HepG2 (cell line): ENCODE data around the gene PTPN20. TPM values are rescaled to one million over a fixed set of nuclear protein-coding genes. Genes with fewer than 3 reads are reported as not detected.

Experiments used
- ATAC-seq: fragments of 200-7000 bp; cut with Tn5 transposase; 3 replicates; pipeline ENCODE4 v1.9.1; 2020; ENCODE audit warnings: mild to moderate bottlenecking, moderate library complexity
- BruUV-seq: library from RNA; stranded (reverse); fragments of 400-500 nt; replicated peaks from 2 replicates; lab custom pipeline; 2021; lab: Mats Ljungman, UMichigan
- CTCF ChIA-PET: fragments of 300-600 bp; formaldehyde crosslinking; extraction: SDS; loops from one replicate; lab custom pipeline; 2021; ENCODE audit warnings: low total read pairs, inconsistent platforms, low intra/inter-chr PET ratio; lab: Yijun Ruan, JAX
- POLR2A ChIA-PET: fragments of 350-600 bp; sonication (Branson Sonifier 250); formaldehyde crosslinking; loops from one replicate; lab custom pipeline; 2020; ENCODE audit warnings: antibody characterized with exemption, inconsistent platforms; lab: Yijun Ruan, JAX
- DNase-seq: peaks from one replicate; pipeline ENCODE4 v3.0.0-alpha.2; 2015; ENCODE audit warnings: low spot score
- FAIRE-seq: peaks from 3 replicates; lab custom pipeline; 2011; peaks lifted over from hg19 to GRCh38; lab: Jason Lieb, UNC
- H2AFZ ChIP-seq: one replicate; pipeline ENCODE4 v1.6.1; 2011; ENCODE audit warnings: low read length, inconsistent platforms
- H3K27ac ChIP-seq: fragments of 300-600 bp; 3 replicates; pipeline ENCODE4 v1.8.0; 2011; ENCODE audit warnings: mixed run types, mild to moderate bottlenecking, mixed read lengths, low read length, inconsistent platforms; ENCODE audit not compliant: insufficient read depth; ENCODE audit errors: extremely low read length
- H3K27me3 ChIP-seq, 2 experiments: fragments of 200-600 bp in 1 of 2; 2 replicates in 1 of 2; 3 replicates in 1 of 2; pipeline versions ENCODE4 v1.6.0 to v1.8.0; 2011; ENCODE audit warnings: low read length in 2 of 2, mild to moderate bottlenecking in 2 of 2, moderate library complexity in 2 of 2, inconsistent platforms in 1 of 2; ENCODE audit not compliant: insufficient read depth in 2 of 2, control insufficient read depth in 1 of 2
- H3K36me3 ChIP-seq, 2 experiments: fragments of 200-600 bp in 1 of 2; replicated peaks in 1 of 2; 2 replicates in 1 of 2; 3 replicates in 1 of 2; pipeline versions ENCODE4 v1.5.1 to v1.8.0; 2011; ENCODE audit warnings: low read length in 2 of 2, inconsistent platforms in 1 of 2; ENCODE audit not compliant: insufficient read depth in 2 of 2, control insufficient read depth in 1 of 2
- H3K4me1 ChIP-seq: 2 replicates; pipeline ENCODE4 v1.5.1; 2012; ENCODE audit warnings: low read length, inconsistent platforms; ENCODE audit not compliant: insufficient read depth
- H3K4me2 ChIP-seq: 2 replicates; pipeline ENCODE4 v1.6.0; 2011; ENCODE audit warnings: low read depth, low read length, inconsistent platforms
- H3K4me3 ChIP-seq, 3 experiments: fragments of 200-600 bp in 1 of 3; sonication (generic), shearing (Covaris generic) in 1 of 3; replicated peaks in 1 of 3; 2 replicates each; pipeline ENCODE4 v1.5.1; 2011 to 2016; ENCODE audit warnings: low read length in 3 of 3, inconsistent platforms in 2 of 3, low read depth in 2 of 3, mild to moderate bottlenecking in 2 of 3, control low read depth in 1 of 3, mixed read lengths in 1 of 3; ENCODE audit not compliant: insufficient read depth in 1 of 3
- H3K79me2 ChIP-seq: one replicate; pipeline ENCODE4 v1.6.1; 2011; ENCODE audit warnings: low read length, inconsistent platforms; ENCODE audit not compliant: insufficient read depth
- H3K9ac ChIP-seq: 2 replicates; pipeline ENCODE4 v1.6.0; 2011; ENCODE audit warnings: mild to moderate bottlenecking, low read depth, low read length, inconsistent platforms; ENCODE audit not compliant: insufficient read depth
- H3K9me3 ChIP-seq: 2 replicates; pipeline ENCODE4 v1.5.1; 2012; ENCODE audit warnings: mild to moderate bottlenecking, low read length
- H4K20me1 ChIP-seq: 2 replicates; pipeline ENCODE4 v1.6.0; 2011; ENCODE audit warnings: inconsistent platforms, mild to moderate bottlenecking, low read length, moderate library complexity; ENCODE audit not compliant: insufficient read depth
- BRF2 ChIP-seq: sonication (generic); formaldehyde crosslinking; IDR thresholded peaks from 2 replicates; pipeline ENCODE4 v1.8.1; 2022; ENCODE audit warnings: mild to moderate bottlenecking, missing genetic modification reagents
- CREB1 ChIP-seq, 2 experiments: fragments of 450-650 bp in 1 of 2; IDR thresholded peaks; 2 replicates each; pipeline ENCODE4 v1.6.1; 2016 to 2017; ENCODE audit warnings: control low read depth in 1 of 2, mild to moderate bottlenecking in 1 of 2, missing compliant biosample characterization in 1 of 2, missing genetic modification characterization in 1 of 2
- HNRNPK ChIP-seq: fragments of 200-400 bp; formaldehyde crosslinking; IDR thresholded peaks from 2 replicates; pipeline ENCODE4 v1.6.1; 2018; ENCODE audit warnings: low read length, low read depth, moderate library complexity, mild to moderate bottlenecking; ENCODE audit not compliant: poor library complexity, severe bottlenecking
- HNRNPLL ChIP-seq: fragments of 200-400 bp; formaldehyde crosslinking; IDR thresholded peaks from 2 replicates; pipeline ENCODE4 v1.6.1; 2017; ENCODE audit warnings: mild to moderate bottlenecking, low read depth, low read length; ENCODE audit not compliant: poor library complexity, severe bottlenecking
- IRF2 ChIP-seq: IDR thresholded peaks from 2 replicates; pipeline ENCODE4 v1.6.1; 2018; ENCODE audit warnings: missing genetic modification reagents, missing compliant biosample characterization
- MIXL1 ChIP-seq: IDR thresholded peaks from 2 replicates; pipeline ENCODE4 v1.6.1; 2016
- NFYC ChIP-seq: IDR thresholded peaks from 2 replicates; pipeline ENCODE4 v1.6.1; 2016; ENCODE audit warnings: missing genetic modification reagents, missing compliant biosample characterization
- NKX3-1 ChIP-seq: sonication (generic); formaldehyde crosslinking; IDR thresholded peaks from 2 replicates; pipeline ENCODE4 v1.5.0; 2020; ENCODE audit warnings: missing genetic modification reagents
- SAP130 ChIP-seq: IDR thresholded peaks from 2 replicates; pipeline ENCODE4 v1.6.1; 2016; ENCODE audit warnings: low read depth
- SMAD3 ChIP-seq: sonication (generic); formaldehyde crosslinking; IDR thresholded peaks from 2 replicates; pipeline ENCODE4 v1.4.0; 2020; ENCODE audit warnings: missing genetic modification reagents
- TFAP4 ChIP-seq: sonication (generic); IDR thresholded peaks from 2 replicates; pipeline ENCODE4 v1.6.1; 2016; ENCODE audit warnings: low read depth, borderline replicate concordance
- ZBTB4 ChIP-seq: sonication (generic); formaldehyde crosslinking; IDR thresholded peaks from 2 replicates; pipeline ENCODE4 v1.4.0; 2020; ENCODE audit warnings: missing genetic modification reagents, mild to moderate bottlenecking, borderline replicate concordance
- ZNF143 ChIP-seq: sonication (generic); formaldehyde crosslinking; IDR thresholded peaks from 2 replicates; pipeline ENCODE4 v1.4.0; 2020; ENCODE audit warnings: missing genetic modification reagents
- ZNF317 ChIP-seq: sonication (generic); formaldehyde crosslinking; IDR thresholded peaks from 2 replicates; pipeline ENCODE4 v1.5.0; 2020; ENCODE audit warnings: mild to moderate bottlenecking, missing genetic modification reagents
- ZNF564 ChIP-seq: sonication (generic); formaldehyde crosslinking; IDR thresholded peaks from 2 replicates; pipeline ENCODE4 v1.8.1; 2023; ENCODE audit warnings: mild to moderate bottlenecking, missing genetic modification reagents
- ZNF616 ChIP-seq: sonication (generic); formaldehyde crosslinking; IDR thresholded peaks from 2 replicates; pipeline ENCODE4 v1.5.0; 2020; ENCODE audit warnings: low read depth, mild to moderate bottlenecking, missing genetic modification reagents
- WGBS: methylation state at CpG from one replicate; pipeline ENCODE4 v1.1.6; 2017; ENCODE audit warnings: low lambda C conversion rate; 5-methylcytosine and 5-hydroxymethylcytosine counted together
- in situ Hi-C: cut with HindIII; loops from 2 replicates; pipeline ENCODE4 v1.10.0; 2017; ENCODE audit warnings: low pct_unique_long_range_greater_than_20kb; ENCODE audit not compliant: extremely low pct_ligation_motif_present
- intact Hi-C: fragments of 100-400 bp; cut with micrococcal nuclease; formaldehyde crosslinking; loops from one replicate; pipeline ENCODE4 v1.10.0; 2022; ENCODE audit not compliant: unreplicated experiment
- polyA plus RNA-seq, 8 experiments: library from polyadenylated mRNA; depleted of rRNA in 3 of 8; stranded (reverse) in 7 of 8; unstranded in 1 of 8; fragments of >200 nt; fragmentation: Illumina TruSeq in 4 of 8; extraction: Trizol in 4 of 8; gene quantifications; 2 replicates each; pipeline versions ENCODE4 v1.2.1 to v1.2.3, GENCODE V29; 2011 to 2016; ENCODE audit warnings: low read depth in 4 of 8, missing spikeins in 1 of 8, mixed read lengths in 1 of 8; ENCODE audit not compliant: insufficient read depth in 1 of 8
- total RNA-seq, 5 experiments: library from RNA; depleted of rRNA; stranded (reverse); fragments of >200 nt; fragmentation: Illumina TruSeq; extraction: Trizol; gene quantifications; 2 replicates each; pipeline ENCODE4 v1.2.3, GENCODE V29; 2016; ENCODE audit warnings: low read depth in 1 of 5
- TF ChIP-seq, protein P1 (sequence below): sonication (generic); formaldehyde crosslinking; IDR thresholded peaks from 2 replicates; pipeline ENCODE4 v1.4.0; 2020; ENCODE audit warnings: missing genetic modification reagents, borderline replicate concordance

The PTPN20 gene
- total and polyA plus RNA-seq, 2 of the 13 experiments (the other 11 are each of a cell fraction or from before 2014, with no cell fraction given), result not detected

DNA sequence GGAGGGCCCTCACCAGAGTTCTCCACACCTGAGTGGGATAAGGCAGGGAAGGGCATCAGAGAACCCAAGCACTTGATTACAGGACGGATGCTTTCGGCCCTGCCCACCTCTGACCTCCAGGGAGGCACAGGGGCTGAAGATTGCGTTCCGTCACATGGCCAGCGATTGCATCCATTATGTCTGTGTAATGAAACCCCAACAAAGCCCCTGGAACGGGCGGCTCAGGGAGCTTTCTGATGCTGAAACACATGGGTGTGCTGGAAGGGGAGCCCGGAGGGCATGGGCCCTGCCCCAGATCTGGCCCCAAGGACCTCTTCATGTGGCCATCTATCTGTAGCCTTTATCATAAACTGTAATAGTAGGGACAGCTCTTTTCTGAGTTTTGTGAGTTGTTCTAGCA is 117.2 kb downstream of the PTPN20 start:
- FAIRE-seq (no peak), ATAC-seq (no peak), DNase-seq (no peak)
- Histone ChIP-seq H3K4me2 (no peak overlapping the region), H3K4me1 (peaks cover 3% of the 10 kb centered on the region), H3K9ac (no peak overlapping the region), H3K36me3 (no peaks in the 10 kb centered on the region), H4K20me1 (no peaks in the 10 kb centered on the region), H3K27ac (no peak overlapping the region), H2AFZ (no peak overlapping the region), H3K4me3 (no peak overlapping the region), H3K27me3 (peaks cover 4 to 21% of the 10 kb centered on the region in 2 experiments; a peak in 4 of 5 replicates), H3K9me3 (no peaks in the 10 kb centered on the region), H3K79me2 (no peaks in the 10 kb centered on the region)
- no CpG with 5 or more reads among the region's 8 CpGs for WGBS
- in situ Hi-C loops, result loop anchor here (10.0 kb wide), 1 partner anchor 276 kb away; the partner anchor contains the start of gene GDF10
- ChIA-PET CTCF (no interaction called here), POLR2A (no interaction called here)
- BruUV-seq, result no TSS peak
- intact Hi-C loops, result no loop called here
- TF ChIP-seq MIXL1 (CRISPR knock-in tag) (no peak), HNRNPLL (no peak), SMAD3 (CRISPR knock-in tag) (no peak), NKX3-1 (CRISPR knock-in tag) (no peak), ZNF564 (no peak), ZNF143 (CRISPR knock-in tag) (no peak), CREB1 (IDR thresholded peaks at IDR 0.05) (no peak), CREB1 (CRISPR knock-in tag; IDR thresholded peaks at IDR 0.05) (no peak), BRF2 (CRISPR knock-in tag) (no peak), HNRNPK (no peak), IRF2 (CRISPR knock-in tag) (no peak), NFYC (CRISPR knock-in tag) (no peak), SAP130 (CRISPR knock-in tag) (no peak), ZNF317 (no peak), ZBTB4 (CRISPR knock-in tag) (no peak), TFAP4 (no peak), ZNF616 (no peak)
- TF ChIP-seq, protein P1, sequence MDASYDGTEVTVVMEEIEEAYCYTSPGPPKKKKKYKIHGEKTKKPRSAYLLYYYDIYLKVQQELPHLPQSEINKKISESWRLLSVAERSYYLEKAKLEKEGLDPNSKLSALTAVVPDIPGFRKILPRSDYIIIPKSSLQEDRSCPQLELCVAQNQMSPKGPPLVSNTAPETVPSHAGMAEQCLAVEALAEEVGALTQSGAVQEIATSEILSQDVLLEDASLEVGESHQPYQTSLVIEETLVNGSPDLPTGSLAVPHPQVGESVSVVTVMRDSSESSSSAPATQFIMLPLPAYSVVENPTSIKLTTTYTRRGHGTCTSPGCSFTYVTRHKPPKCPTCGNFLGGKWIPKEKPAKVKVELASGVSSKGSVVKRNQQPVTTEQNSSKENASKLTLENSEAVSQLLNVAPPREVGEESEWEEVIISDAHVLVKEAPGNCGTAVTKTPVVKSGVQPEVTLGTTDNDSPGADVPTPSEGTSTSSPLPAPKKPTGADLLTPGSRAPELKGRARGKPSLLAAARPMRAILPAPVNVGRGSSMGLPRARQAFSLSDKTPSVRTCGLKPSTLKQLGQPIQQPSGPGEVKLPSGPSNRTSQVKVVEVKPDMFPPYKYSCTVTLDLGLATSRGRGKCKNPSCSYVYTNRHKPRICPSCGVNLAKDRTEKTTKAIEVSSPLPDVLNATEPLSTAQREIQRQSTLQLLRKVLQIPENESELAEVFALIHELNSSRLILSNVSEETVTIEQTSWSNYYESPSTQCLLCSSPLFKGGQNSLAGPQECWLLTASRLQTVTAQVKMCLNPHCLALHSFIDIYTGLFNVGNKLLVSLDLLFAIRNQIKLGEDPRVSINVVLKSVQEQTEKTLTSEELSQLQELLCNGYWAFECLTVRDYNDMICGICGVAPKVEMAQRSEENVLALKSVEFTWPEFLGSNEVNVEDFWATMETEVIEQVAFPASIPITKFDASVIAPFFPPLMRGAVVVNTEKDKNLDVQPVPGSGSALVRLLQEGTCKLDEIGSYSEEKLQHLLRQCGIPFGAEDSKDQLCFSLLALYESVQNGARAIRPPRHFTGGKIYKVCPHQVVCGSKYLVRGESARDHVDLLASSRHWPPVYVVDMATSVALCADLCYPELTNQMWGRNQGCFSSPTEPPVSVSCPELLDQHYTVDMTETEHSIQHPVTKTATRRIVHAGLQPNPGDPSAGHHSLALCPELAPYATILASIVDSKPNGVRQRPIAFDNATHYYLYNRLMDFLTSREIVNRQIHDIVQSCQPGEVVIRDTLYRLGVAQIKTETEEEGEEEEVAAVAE (CRISPR knock-in tag), result no peak
